Heart right ventricle (tissue), 16 donors: ENCODE measurements around the gene HHIPL1. TPM values are rescaled to one million over a fixed set of nuclear protein-coding genes. Genes with fewer than 3 reads are reported as not detected.

Source experiments
- ATAC-seq, 8 donors: fragments of 200-7000 bp; cut with Tn5 transposase; one replicate each; pipeline ENCODE4 v1.9.1; 2020; ENCODE audit warnings: mild to moderate bottlenecking in 8 of 8, moderate library complexity in 8 of 8, moderate number of reproducible peaks in 1 of 8
- DNase-seq, 2 donors: peaks; one replicate each; pipeline ENCODE4 v3.0.0-alpha.2; 2020
- H3K27ac ChIP-seq, 10 donors: fragments of 200-600 bp; sonication (generic) in 2 of 10; one replicate each; pipeline versions ENCODE4 v1.5.0 to v1.8.0; 2020 to 2022; ENCODE audit warnings: mild to moderate bottlenecking in 3 of 10
- H3K27me3 ChIP-seq, 7 donors: fragments of 200-600 bp; one replicate each; pipeline ENCODE4 v1.8.0; 2021 to 2022; ENCODE audit warnings: mild to moderate bottlenecking in 2 of 7
- H3K36me3 ChIP-seq, 9 donors: fragments of 200-600 bp; sonication (generic) in 1 of 9; one replicate each; pipeline versions ENCODE4 v1.5.0 to v1.8.0; 2020 to 2022; ENCODE audit warnings: mild to moderate bottlenecking in 2 of 9
- H3K4me1 ChIP-seq, 9 donors: fragments of 200-600 bp; sonication (generic) in 1 of 9; one replicate each; pipeline versions ENCODE4 v1.5.0 to v1.8.0; 2020 to 2022; ENCODE audit warnings: mild to moderate bottlenecking in 4 of 9
- H3K4me3 ChIP-seq, 10 donors: fragments of 200-600 bp; sonication (generic) in 2 of 10; one replicate each; pipeline versions ENCODE4 v1.5.0 to v1.8.0; 2020 to 2022; ENCODE audit warnings: mild to moderate bottlenecking in 7 of 10, moderate library complexity in 2 of 10
- H3K9me3 ChIP-seq, 11 donors: fragments of 200-600 bp in 10 of 11; sonication (generic) in 2 of 11; one replicate each; pipeline versions ENCODE4 v1.5.0 to v1.8.0; 2013 to 2022; ENCODE audit warnings: mild to moderate bottlenecking in 2 of 11, control low read depth in 1 of 11, moderate library complexity in 1 of 11
- WGBS, 2 donors: extraction: QIAGEN DNeasy Blood & Tissue Kit; methylation state at CpG; one replicate each; pipeline ENCODE4 v1.1.7; 2013; ENCODE audit warnings: inconsistent platforms in 1 of 2; 5-methylcytosine and 5-hydroxymethylcytosine counted together
- intact Hi-C, 10 donors: fragments of 100-400 bp; cut with DNase I; formaldehyde crosslinking; loops; one replicate each; pipeline versions ENCODE4 v1.11.1 to v1.14.2; 2022
- polyA plus RNA-seq, 2 donors: library from polyadenylated mRNA; stranded (reverse); fragments of 200-250 nt; gene quantifications; one replicate each; pipeline ENCODE4 v1.2.3, GENCODE V29; 2013
- total RNA-seq, 10 donors: library from RNA; stranded (reverse); fragmentation: NEBNext Ultra II Directional in 3 of 10; extraction: Animal tissue kit (Norgen Biotek cat#: 25700) in 3 of 10; gene quantifications; one replicate each; pipeline versions ENCODE4 v1.2.1 to v1.2.4, GENCODE V29; 2021 to 2023
- TF ChIP-seq, protein P1 (sequence below), 9 donors: fragments of 200-600 bp; sonication (generic) in 2 of 9; IDR thresholded peaks; one replicate each; pipeline versions ENCODE4 v1.5.0 to v1.8.0; 2021 to 2022; ENCODE audit warnings: antibody characterized with exemption in 9 of 9, mild to moderate bottlenecking in 5 of 9, moderate library complexity in 1 of 9
- donor health status: Arrhythmogenic right ventricular cardiomyopathy.
- donor health status: ischemic (EF 13 %, LVEDD 7.1; RV severe dilation, severe dysfunction).
- donor health status: healthy with polysubstance abuse.
- donor health status: DM: no; HTN: yes; CAD: no.
- donor health status: DM: no; HTN: no; CAD: no.
- donor health status: ischemic (EF 25% LVEDD 6.9; RV normal size, moderate dysfunction).
- donor health status: ischemic (EF 25% LVEDD 5.7; RV mildly dilated, moderate dysfunction).
- donor health status: healthy.
- donor health status: DM: yes; HTN: yes; CAD: no.
- donor health status: Ischemic cardiomyopathy.
- donor health status: ischemic (EF 35%, LVEDD 5.7; RV mildly dilated, moderate dysfunction).
- donor health status: nonischemic (EF 11% LVEDD 7.7; RV severe dilation, severe dysfunction).
- donor health status: DM: yes; HTN: yes; CAD: no.
- donor health status: PGD.
- donor health status: ischemic (EF 29% LVEDD 5.4; RV normal size, mild dysfunction).
- donor health status: nonischemic (EF 23%, LVEDD 6.1; RV moderate dilation, normal function).

HHIPL1 gene
- total and polyA plus RNA-seq, 12 donors, result 0.55 to 2.2 (median 1.2) TPM

DNA sequence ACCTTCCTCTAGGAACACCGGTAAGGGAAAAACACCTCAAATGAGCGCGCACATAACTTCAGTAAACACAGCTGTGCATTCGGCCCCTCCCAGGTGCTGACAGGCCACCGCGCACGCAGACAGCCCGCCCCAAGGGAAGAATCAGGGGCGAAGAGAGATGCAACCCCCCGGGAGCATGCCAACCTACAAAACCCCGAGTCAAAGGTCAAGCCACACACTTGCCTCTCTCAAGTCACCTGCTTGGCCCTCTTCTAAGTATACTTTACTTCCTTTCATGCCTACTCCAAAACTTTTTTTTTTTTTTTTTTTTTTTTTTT, 36.9 kb downstream of the HHIPL1 start:
- TF ChIP-seq, protein P1, sequence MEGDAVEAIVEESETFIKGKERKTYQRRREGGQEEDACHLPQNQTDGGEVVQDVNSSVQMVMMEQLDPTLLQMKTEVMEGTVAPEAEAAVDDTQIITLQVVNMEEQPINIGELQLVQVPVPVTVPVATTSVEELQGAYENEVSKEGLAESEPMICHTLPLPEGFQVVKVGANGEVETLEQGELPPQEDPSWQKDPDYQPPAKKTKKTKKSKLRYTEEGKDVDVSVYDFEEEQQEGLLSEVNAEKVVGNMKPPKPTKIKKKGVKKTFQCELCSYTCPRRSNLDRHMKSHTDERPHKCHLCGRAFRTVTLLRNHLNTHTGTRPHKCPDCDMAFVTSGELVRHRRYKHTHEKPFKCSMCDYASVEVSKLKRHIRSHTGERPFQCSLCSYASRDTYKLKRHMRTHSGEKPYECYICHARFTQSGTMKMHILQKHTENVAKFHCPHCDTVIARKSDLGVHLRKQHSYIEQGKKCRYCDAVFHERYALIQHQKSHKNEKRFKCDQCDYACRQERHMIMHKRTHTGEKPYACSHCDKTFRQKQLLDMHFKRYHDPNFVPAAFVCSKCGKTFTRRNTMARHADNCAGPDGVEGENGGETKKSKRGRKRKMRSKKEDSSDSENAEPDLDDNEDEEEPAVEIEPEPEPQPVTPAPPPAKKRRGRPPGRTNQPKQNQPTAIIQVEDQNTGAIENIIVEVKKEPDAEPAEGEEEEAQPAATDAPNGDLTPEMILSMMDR (IDR thresholded peaks at IDR 0.05), result no peak
- Histone ChIP-seq H3K9me3 (peaks cover 0 to 21% (median 10%) of the 10 kb centered on the region in 11 donors), H3K36me3 (no peaks in the 10 kb centered on the region), H3K27ac (no peak overlapping the region), H3K4me3 (no peak overlapping the region), H3K27me3 (peaks cover 0 to 7% (median 0%) of the 10 kb centered on the region in 7 donors), H3K4me1 (peaks cover 9 to 24% (median 15%) of the 10 kb centered on the region in 9 donors)
- no peak for ATAC-seq
- WGBS, 2 donors, result 70 to 76% methylated on average over 11 of the region's 11 CpGs
- intact Hi-C loops, result loop anchor here in 9 of 10 donors (1.0 to 5.0 kb wide), 5 partner anchors 46 to 206 kb away; partner anchors contain the start of gene EML1 (in 2 of the 9)
- no peak for DNase-seq

DNA sequence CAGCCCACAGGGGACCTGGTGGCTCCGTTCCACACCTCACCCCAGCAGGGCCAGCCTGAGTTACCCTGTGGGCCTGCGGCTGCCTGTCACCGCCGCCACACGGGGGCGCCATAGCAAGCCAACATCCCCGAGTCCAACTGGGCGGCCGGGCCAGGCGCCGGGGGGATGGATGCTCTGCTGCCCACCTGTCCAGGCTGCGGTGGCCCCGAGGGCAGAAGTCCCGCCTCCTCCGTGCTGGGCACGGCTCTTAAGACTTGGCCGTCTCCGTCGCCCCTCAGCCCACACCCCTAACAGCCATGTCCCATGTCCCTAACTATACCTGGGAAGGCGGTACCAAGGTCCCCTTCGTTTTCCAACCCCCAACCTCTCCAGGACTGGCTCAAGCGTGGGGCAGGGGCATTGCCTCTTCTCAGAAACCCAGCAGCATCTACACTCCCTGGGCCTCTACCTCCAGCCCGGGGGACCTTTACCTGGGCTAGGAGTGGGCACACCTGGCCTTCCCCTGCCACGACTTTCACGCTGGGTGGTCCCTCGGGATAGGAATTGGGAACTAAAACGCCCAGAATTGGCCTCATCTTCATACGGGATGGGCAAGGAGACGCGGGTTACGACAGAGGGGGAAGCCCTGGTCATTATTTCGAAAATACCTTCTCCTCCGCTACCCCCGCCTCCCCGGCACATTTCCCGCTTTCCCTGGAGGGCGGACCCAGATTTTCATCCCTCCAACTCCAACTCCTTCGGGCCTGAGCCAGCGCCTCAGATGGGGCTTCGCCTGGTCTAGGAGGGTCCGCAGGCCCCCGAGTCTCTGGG, 38.1 kb downstream of the HHIPL1 start:
- Histone ChIP-seq H3K9me3 (peaks cover 0 to 13% (median 6%) of the 10 kb centered on the region in 11 donors), H3K27ac (peak overlapping the region in 9 of 10 donors; percentile 57 to 94 (median 80))
- 1% methylated on average over 42 of the region's 42 CpGs for WGBS, 2 donors

DNA sequence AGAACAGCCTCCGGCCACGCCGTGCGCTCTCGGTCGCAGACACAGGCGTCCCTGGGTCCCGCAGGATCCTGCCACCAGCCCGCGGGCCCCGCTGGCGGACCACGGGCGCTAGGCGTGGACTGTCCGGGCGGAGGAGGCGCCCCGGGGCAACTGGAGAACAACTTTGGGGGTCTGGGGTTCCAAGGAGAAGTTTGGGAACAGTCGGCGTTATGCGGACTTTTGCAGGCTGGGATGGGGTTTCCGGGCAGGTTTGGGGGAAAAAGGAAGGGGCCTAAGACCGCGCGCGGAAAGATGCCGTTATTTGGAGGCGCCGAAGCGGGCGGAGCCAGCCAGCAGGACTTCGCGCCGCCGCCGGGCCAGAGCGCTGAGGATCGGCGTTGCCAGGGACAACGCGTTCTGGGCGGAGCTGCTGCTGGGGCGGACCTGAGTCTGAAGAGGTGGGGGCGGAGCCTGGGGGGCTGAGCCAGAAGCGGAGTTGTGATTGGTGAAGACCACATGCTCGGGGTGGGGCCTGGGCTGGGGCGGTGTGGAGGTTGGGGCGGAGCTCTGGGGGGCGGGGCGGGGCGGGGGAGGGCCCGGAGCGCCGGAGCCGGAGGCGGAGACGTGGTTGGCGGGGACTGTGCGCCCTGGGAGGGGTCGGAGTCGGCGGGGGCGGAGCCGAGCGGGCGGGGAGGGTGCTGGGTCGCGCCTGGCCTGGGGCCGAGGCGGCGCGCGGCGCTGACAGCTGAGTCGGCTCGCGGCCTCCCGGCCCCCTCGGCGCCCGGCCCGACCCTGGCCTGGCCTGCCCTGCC, 38.9 kb downstream of the HHIPL1 start, which contains the start of gene CYP46A1:
Gene CYP46A1, plus strand, starts transcription at position 680 of the 791 bp plus-strand sequence. CDS start 120 bp downstream, outside the sequence.
- peaks cover 0 to 25% (median 0%) of the 10 kb centered on the region in 7 donors for H3K27me3 ChIP-seq
- intact Hi-C loops, result loop anchor here in 8 of 10 donors (2.0 to 5.0 kb wide), 5 partner anchors 43 to 203 kb away; partner anchors contain the start of gene EML1 (in 2 of the 8)
- TF ChIP-seq, protein P1 (IDR thresholded peaks at IDR 0.05), result no peak
- H3K4me3 ChIP-seq, result peak within 1 kb of the TSS; percentile 51 to 99 (median 87)
- 0 to 1% methylated on average over 44 to 81 of the region's 83 CpGs for WGBS, 2 donors
- no peaks in the 10 kb centered on the region for H3K36me3 ChIP-seq
- ATAC-seq (peak; percentile 97 to 99 (median 98)), DNase-seq (peak; percentile 100)
- H3K4me1 ChIP-seq, result peaks cover 9 to 25% (median 15%) of the 10 kb centered on the region in 9 donors
- peaks cover 0 to 5% (median 0%) of the 10 kb centered on the region in 11 donors for H3K9me3 ChIP-seq
- H3K27ac ChIP-seq, result peak within 1 kb of the TSS in 9 of 10 donors; percentile 71 to 94 (median 80)

More for the DNA sequence above, 38.1 kb downstream of the HHIPL1 start:
- TF ChIP-seq, protein P1 (IDR thresholded peaks at IDR 0.05), result peak; percentile 86 to 97 (median 95)
- Histone ChIP-seq H3K4me1 (peaks cover 9 to 21% (median 15%) of the 10 kb centered on the region in 9 donors), H3K36me3 (no peaks in the 10 kb centered on the region), H3K4me3 (peak overlapping the region; percentile 36 to 99 (median 87)), H3K27me3 (peaks cover 0 to 17% (median 0%) of the 10 kb centered on the region in 7 donors)
- peak; percentile 75 to 86 for DNase-seq
- peak; percentile 26 to 77 (median 62) for ATAC-seq
- intact Hi-C loops, result loop anchor here in 9 of 10 donors (1.0 to 5.0 kb wide), 5 partner anchors 44 to 204 kb away; partner anchors contain the start of gene EML1 (in 2 of the 9)
